Measurements from ENCODE around the gene CARMIL1. TPM values are rescaled to one million over a fixed set of nuclear protein-coding genes. Genes with fewer than 3 reads are reported as not detected.

Gene CARMIL1
- total RNA-seq, 1 experiment from 2014 or later: 23.6 TPM

GRCh38 chr6:25253351-25253750 is 25.8 kb upstream of the CARMIL1 start:
- TF ChIP-seq CTCF (conservative IDR thresholded peaks at IDR 0.05): no peak
- H3K79me2 ChIP-seq (ENCODE audit: insufficient read depth, low read length): no peaks in the 10 kb centered on the region

More at GRCh38 chr6:25253351-25253750, 25.8 kb upstream of the CARMIL1 start:
- H3T11ph ChIP-seq (ENCODE audit: low read length): no peak overlapping the region
- no peak overlapping the region for H3K56ac ChIP-seq (ENCODE audit: insufficient read length, low read depth, low read length)
- no peaks in the 10 kb centered on the region for H4K20me1 ChIP-seq (ENCODE audit: control insufficient read depth, insufficient read depth, insufficient read length)
- H2AFZ ChIP-seq (ENCODE audit: low read length): no peak overlapping the region
- H3K79me1 ChIP-seq (ENCODE audit: insufficient read depth, low read depth, low read length, poor library complexity, severe bottlenecking): no peaks in the 10 kb centered on the region
- no peak overlapping the region for H2BK20ac ChIP-seq (ENCODE audit: low read depth, low read length, poor library complexity, severe bottlenecking)
- no peaks in the 10 kb centered on the region for H3K4me1 ChIP-seq (ENCODE audit: insufficient read depth, low read length)
- H3K23me2 ChIP-seq (ENCODE audit: insufficient read length, low read depth, low read length, poor library complexity, severe bottlenecking): no peaks in the 10 kb centered on the region
- no peak overlapping the region for H3K14ac ChIP-seq (ENCODE audit: insufficient read depth, low read length)
- H3K4me1 Mint-ChIP-seq: no peaks in the 10 kb centered on the region
- no peak overlapping the region for H3K4me3 Mint-ChIP-seq
- H4K8ac ChIP-seq (replicated peaks; ENCODE audit: insufficient read length, low read depth, low read length): no peak overlapping the region
- no peak overlapping the region for H4K5ac ChIP-seq (ENCODE audit: insufficient read length, low read depth, low read length)
- H3K27me3 ChIP-seq (ENCODE audit: insufficient read depth, low read length): no peaks in the 10 kb centered on the region
- H3K27ac Mint-ChIP-seq: no peak overlapping the region
- H3K4me2 ChIP-seq (ENCODE audit: insufficient read depth, insufficient read length, low read length): no peak overlapping the region
- H3K18ac ChIP-seq (ENCODE audit: insufficient read length, low read depth, low read length): no peak overlapping the region
- no peak overlapping the region for H2BK5ac ChIP-seq (ENCODE audit: insufficient read length, low read length)
- WGBS (ENCODE audit: extremely low coverage, insufficient read length, low lambda C conversion rate): no CpG with 5 or more reads among the region's 4 CpGs
- no peak overlapping the region for H2AK5ac ChIP-seq (ENCODE audit: insufficient read length, low read length)
- H2BK15ac ChIP-seq (ENCODE audit: low read depth, low read length): no peak overlapping the region
- H3K9me3 Mint-ChIP-seq: no peaks in the 10 kb centered on the region
- H3K9ac ChIP-seq (ENCODE audit: extremely low read depth, insufficient read length, low read length): no peak overlapping the region
- no peak overlapping the region for H3K23ac ChIP-seq (ENCODE audit: insufficient read length, low read depth, low read length)
- no peaks in the 10 kb centered on the region for H3K36me3 Mint-ChIP-seq (ENCODE audit: insufficient read depth in 1 of 3, low read depth in 3 of 3)
- H3K27ac ChIP-seq (ENCODE audit: insufficient read length, low read depth, low read length): no peak overlapping the region
- H2BK12ac ChIP-seq (ENCODE audit: insufficient read length, low read depth, low read length): no peak overlapping the region
- no peak overlapping the region for H4K91ac ChIP-seq (ENCODE audit: insufficient read length, low read depth, low read length)
- no peak for DNase-seq
- H3K4ac ChIP-seq (ENCODE audit: low read depth, low read length): no peak overlapping the region
- no peaks in the 10 kb centered on the region for H3K27me3 Mint-ChIP-seq (ENCODE audit: low read depth)
- H3K9me3 ChIP-seq (ENCODE audit: control insufficient read depth, low read depth, low read length): no peaks in the 10 kb centered on the region
- no peak overlapping the region for H2BK120ac ChIP-seq (ENCODE audit: low read depth, low read length, poor library complexity, severe bottlenecking)

Data from H9 (cell line).